Measurements from ENCODE around the gene LASP1NB. TPM values are rescaled to one million over a fixed set of nuclear protein-coding genes. Genes with fewer than 3 reads are reported as not detected.
"Not testable (repeated sequence)": the region's sequence is repeated elsewhere in the genome, so short reads cannot be mapped to it uniquely, and the experiment has no call there.

The LASP1NB gene

GRCh38 chr17:38970128-38970527, 44.7 kb downstream of the LASP1NB start:
- Histone ChIP-seq H3K36me3 (no peaks in the 10 kb centered on the region), H3K9me3 (no peaks in the 10 kb centered on the region), H3K4me1 (no peaks in the 10 kb centered on the region), H3K27me3 (no peaks in the 10 kb centered on the region), H3K4me3 (no peak overlapping the region), H3K9ac (ENCODE audit: low read depth in 2 of 2, low read length in 2 of 2) (no peak overlapping the region), H3K27ac (no peak overlapping the region)
- TF ChIP-seq, protein P1, sequence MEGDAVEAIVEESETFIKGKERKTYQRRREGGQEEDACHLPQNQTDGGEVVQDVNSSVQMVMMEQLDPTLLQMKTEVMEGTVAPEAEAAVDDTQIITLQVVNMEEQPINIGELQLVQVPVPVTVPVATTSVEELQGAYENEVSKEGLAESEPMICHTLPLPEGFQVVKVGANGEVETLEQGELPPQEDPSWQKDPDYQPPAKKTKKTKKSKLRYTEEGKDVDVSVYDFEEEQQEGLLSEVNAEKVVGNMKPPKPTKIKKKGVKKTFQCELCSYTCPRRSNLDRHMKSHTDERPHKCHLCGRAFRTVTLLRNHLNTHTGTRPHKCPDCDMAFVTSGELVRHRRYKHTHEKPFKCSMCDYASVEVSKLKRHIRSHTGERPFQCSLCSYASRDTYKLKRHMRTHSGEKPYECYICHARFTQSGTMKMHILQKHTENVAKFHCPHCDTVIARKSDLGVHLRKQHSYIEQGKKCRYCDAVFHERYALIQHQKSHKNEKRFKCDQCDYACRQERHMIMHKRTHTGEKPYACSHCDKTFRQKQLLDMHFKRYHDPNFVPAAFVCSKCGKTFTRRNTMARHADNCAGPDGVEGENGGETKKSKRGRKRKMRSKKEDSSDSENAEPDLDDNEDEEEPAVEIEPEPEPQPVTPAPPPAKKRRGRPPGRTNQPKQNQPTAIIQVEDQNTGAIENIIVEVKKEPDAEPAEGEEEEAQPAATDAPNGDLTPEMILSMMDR (IDR thresholded peaks at IDR 0.05): no peak
- no peak for DNase-seq
- intact Hi-C loops (cut with DNase I): loop anchor here (10.0 kb wide), 1 partner anchor 95 kb away; the partner anchor contains the start of gene LASP1

DNA sequence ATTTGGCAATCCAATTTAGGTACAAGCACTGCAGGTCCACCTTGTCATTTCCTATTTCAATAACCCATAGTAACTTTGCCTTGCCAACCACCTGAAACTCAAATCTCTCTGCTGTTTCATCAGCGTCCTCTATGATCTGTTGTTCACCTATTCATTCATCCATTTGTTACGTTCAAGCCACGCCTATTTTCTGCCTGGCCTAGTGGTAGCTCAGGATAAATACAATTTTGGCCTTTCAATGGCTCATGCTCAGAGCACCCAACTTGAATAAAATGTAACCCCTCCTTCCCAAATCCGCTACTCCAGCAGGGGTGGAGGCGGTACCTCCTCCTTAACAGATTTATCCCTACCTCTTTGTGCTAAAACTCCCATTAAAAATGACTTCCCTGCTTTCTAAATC, 45.4 kb downstream of the LASP1NB start:
- Histone ChIP-seq H3K27ac (no peak overlapping the region), H3K4me3 (no peak overlapping the region), H3K4me1 (no peaks in the 10 kb centered on the region), H3K36me3 (no peaks in the 10 kb centered on the region), H3K9me3 (no peaks in the 10 kb centered on the region), H3K27me3 (no peaks in the 10 kb centered on the region), H3K9ac (ENCODE audit: low read depth in 2 of 2, low read length in 2 of 2) (no peak overlapping the region)
- TF ChIP-seq, protein P1 (IDR thresholded peaks at IDR 0.05): no peak
- intact Hi-C loops (cut with DNase I): loop anchor here (10.0 kb wide), 1 partner anchor 96 kb away; the partner anchor contains the start of gene LASP1
- no peak for DNase-seq

- H3K4me3 ChIP-seq; H3K27me3 ChIP-seq; H3K9ac ChIP-seq (ENCODE audit: low read depth in 2 of 2, low read length in 2 of 2); H3K4me1 ChIP-seq; H3K36me3 ChIP-seq; DNase-seq; H3K9me3 ChIP-seq; H3K27ac ChIP-seq: not testable (repeated sequence)
- intact Hi-C loops (cut with DNase I): loop anchor here (10.0 kb wide), 1 partner anchor 101 kb away; the partner anchor contains the start of gene LASP1
These were observed 50.8 kb downstream of the LASP1NB start for GRCh38 chr17:38976187-38976551.

- intact Hi-C loops (cut with DNase I): loop anchor here (10.0 kb wide), 1 partner anchor 103 kb away; the partner anchor contains the start of gene LASP1
- Histone ChIP-seq H3K9ac (ENCODE audit: low read depth in 2 of 2, low read length in 2 of 2) (no peak overlapping the region), H3K9me3 (no peaks in the 10 kb centered on the region), H3K4me3 (no peak overlapping the region), H3K27ac (no peak overlapping the region), H3K4me1 (no peaks in the 10 kb centered on the region), H3K36me3 (no peaks in the 10 kb centered on the region), H3K27me3 (no peaks in the 10 kb centered on the region)
- DNase-seq: no peak
- TF ChIP-seq, protein P1 (IDR thresholded peaks at IDR 0.05): no peak
These were observed 52.8 kb downstream of the LASP1NB start for GRCh38 chr17:38978180-38978579.

Small RNAs within 50 kb of the gene (microRNA-seq; reads per million reads assigned to microRNA genes)
- gene MIR6779: not detected

Other genes with a start within 250 kb of the LASP1NB start
- gene MLLT6, start 220.3 kb upstream of the LASP1NB start, total RNA-seq: 100 to 1,000 TPM in 1 of 2 donors, 10 to 100 TPM in 1; 74.1 to 109 TPM
- 100 to 1,000 TPM in 1 of 2 donors, 10 to 100 TPM in 1; 82.2 to 152 TPM for gene CISD3, start 195.3 kb upstream of the LASP1NB start, total RNA-seq
- 10 to 100 TPM; 27.2 to 45.5 TPM for gene PCGF2, start 177.3 kb upstream of the LASP1NB start, total RNA-seq
- gene PSMB3, start 172.9 kb upstream of the LASP1NB start, total RNA-seq: 100 to 1,000 TPM; 160 to 253 TPM
- 10 to 100 TPM; 16.8 to 19.6 TPM for gene PIP4K2B, start 126.1 kb upstream of the LASP1NB start, total RNA-seq
- gene CWC25, start 100.3 kb upstream of the LASP1NB start, total RNA-seq: 10 to 100 TPM; 18.7 TPM
- 100 to 1,000 TPM; 845 to 956 TPM for gene RPL23, start 71.9 kb upstream of the LASP1NB start, total RNA-seq
- 100 to 1,000 TPM; 297 to 330 TPM for gene LASP1, start 55.6 kb upstream of the LASP1NB start, total RNA-seq
- not detected for gene FBXO47, start 41.8 kb downstream of the LASP1NB start, total RNA-seq
- gene PLXDC1, start 226.0 kb downstream of the LASP1NB start, total RNA-seq: 1 to 10 TPM in 1 of 2 donors, under 1 TPM in 1; 0.54 to 4.4 TPM
- gene ARL5C, start 240.5 kb downstream of the LASP1NB start, total RNA-seq: not detected